OCI-LY7 (cell line): ENCODE measurements around the gene HSD17B13.

Experiments
- EZH2phosphoT487 ChIP-seq: fragments of 200-600 bp; sonication (generic); IDR thresholded peaks from 2 replicates; pipeline ENCODE4 v1.6.1; 2018; ENCODE audit warnings: low read depth, borderline replicate concordance, mild to moderate bottlenecking, mixed run types, antibody characterized with exemption, low read length, moderate library complexity, mixed read lengths
- TF ChIP-seq, protein P1 (sequence below): fragments of 200-600 bp; sonication (generic); conservative IDR thresholded peaks from 2 replicates; pipeline ENCODE4 v1.5.1; 2014; ENCODE audit warnings: mild to moderate bottlenecking, antibody characterized with exemption, low read length, moderate library complexity, mixed read lengths

DNA sequence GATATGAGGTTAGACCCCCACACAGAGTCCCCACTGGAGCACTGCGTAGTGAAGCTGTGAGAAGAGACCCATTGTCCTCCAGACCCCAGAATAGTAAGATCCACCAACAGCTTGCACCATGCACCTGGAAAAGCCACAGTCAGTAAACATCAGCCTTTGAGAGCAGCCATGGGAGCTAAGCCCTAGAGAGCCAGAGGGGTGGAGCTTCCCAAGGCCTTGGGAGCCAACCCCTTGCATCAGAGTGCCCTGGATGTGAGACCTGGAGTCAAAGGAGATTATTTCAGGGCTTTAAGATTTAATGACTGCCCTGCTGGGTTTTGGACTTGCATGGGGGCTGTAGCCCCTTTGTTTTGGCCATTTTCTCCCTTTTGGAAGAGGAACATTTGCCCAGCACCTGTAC lies 35.7 kb downstream of the HSD17B13 start:
- TF ChIP-seq, protein P1, sequence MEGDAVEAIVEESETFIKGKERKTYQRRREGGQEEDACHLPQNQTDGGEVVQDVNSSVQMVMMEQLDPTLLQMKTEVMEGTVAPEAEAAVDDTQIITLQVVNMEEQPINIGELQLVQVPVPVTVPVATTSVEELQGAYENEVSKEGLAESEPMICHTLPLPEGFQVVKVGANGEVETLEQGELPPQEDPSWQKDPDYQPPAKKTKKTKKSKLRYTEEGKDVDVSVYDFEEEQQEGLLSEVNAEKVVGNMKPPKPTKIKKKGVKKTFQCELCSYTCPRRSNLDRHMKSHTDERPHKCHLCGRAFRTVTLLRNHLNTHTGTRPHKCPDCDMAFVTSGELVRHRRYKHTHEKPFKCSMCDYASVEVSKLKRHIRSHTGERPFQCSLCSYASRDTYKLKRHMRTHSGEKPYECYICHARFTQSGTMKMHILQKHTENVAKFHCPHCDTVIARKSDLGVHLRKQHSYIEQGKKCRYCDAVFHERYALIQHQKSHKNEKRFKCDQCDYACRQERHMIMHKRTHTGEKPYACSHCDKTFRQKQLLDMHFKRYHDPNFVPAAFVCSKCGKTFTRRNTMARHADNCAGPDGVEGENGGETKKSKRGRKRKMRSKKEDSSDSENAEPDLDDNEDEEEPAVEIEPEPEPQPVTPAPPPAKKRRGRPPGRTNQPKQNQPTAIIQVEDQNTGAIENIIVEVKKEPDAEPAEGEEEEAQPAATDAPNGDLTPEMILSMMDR, result no peak
- no peak for TF ChIP-seq EZH2phosphoT487
